SK-N-SH treated with all-trans-retinoic acid at 6 μM for 48 hours (cell line): ENCODE data around the gene CDHR5.

Source experiments
- POU6F1 ChIP-seq: fragments of 250-450 bp; sonication (Bioruptor Pico); IDR thresholded peaks from 2 replicates; pipeline ENCODE4 v1.8.0; 2021; ENCODE audit warnings: low read depth, mild to moderate bottlenecking, moderate library complexity, borderline replicate concordance
- TSHZ2 ChIP-seq: fragments of 250-450 bp; sonication (Bioruptor Pico); IDR thresholded peaks from 2 replicates; pipeline ENCODE4 v1.5.0; 2020; ENCODE audit warnings: mild to moderate bottlenecking, moderate library complexity
- ZFP30 ChIP-seq: fragments of 450-650 bp; formaldehyde crosslinking; IDR thresholded peaks from 2 replicates; pipeline ENCODE4 v1.5.0; 2022; ENCODE audit warnings: mild to moderate bottlenecking, moderate library complexity

GRCh38 chr11:575313-575995, 49.3 kb downstream of the CDHR5 start:
- TF ChIP-seq TSHZ2 (CRISPR knock-in tag) (no peak), ZFP30 (CRISPR knock-in tag) (no peak), POU6F1 (CRISPR knock-in tag) (no peak)
